Measurements from ENCODE around the gene C17orf78.
A peak's percentile ranks its signal among the peaks of the same experiment; 100 is the strongest.
"Not testable (repeated sequence)": the region's sequence is repeated elsewhere in the genome, so short reads cannot be mapped to it uniquely, and the experiment has no call there.

The C17orf78 gene

DNA sequence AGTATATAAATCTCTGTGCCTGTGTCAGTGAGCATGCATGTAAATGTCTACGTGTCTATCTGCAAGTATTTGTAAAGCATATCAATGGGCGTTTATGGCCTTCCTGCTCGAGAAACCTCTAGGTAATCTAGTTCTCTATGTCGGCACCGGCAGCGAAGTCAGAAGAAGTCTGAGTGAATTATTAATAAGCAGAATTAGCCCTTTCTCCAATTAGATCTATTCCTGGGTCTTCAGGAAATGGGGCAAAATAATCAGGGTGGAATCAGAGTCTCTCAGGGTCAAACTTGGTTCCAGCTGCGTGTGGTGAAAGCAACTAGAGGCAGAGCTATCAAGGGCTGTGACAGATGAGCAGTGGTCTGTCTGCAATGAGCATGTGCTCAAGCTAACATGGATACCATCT, at the start of gene C17orf78:
Gene C17orf78 (plus strand): TSS at position 280 of the 400 bp plus-strand sequence. CDS start 108 bp downstream, at position 388.
- DNase-seq (ENCODE audit: low read depth) = no peak

DNA sequence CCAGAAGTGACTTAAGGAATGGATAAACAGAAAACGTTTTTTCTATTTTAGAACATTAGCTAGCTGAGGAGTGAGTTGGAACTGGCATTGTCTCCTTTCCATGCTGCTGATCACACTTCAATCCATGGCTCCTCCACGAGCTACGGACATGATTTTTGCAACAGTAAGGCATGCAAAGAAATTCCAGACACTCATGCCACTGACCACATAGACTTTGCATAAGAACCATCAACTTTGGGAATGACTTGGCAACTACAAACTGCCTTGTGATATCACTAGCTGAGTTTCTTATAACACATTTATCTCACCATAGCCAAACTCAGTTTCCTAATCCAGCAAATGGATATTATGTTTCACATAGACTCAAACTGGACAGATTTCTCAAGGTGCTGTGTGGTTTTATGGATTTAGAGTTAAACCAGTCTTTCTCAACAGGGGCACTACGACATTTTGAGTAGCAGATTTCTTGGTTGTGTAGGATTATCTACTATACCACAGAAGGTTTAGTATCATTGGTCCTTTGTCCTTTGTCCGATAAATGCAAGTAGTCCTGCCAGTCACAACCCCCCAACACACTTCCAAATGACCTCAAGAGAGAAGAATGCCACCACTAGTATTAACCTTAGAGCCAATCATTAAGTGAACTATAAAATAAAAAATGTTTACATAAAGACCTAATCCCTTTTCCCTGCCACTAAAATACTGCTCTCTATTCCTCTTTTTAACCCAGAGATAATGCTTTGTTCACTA, 48.3 kb upstream of the C17orf78 start:
- peak; percentile 89 for DNase-seq (ENCODE audit: low read depth)

DNA sequence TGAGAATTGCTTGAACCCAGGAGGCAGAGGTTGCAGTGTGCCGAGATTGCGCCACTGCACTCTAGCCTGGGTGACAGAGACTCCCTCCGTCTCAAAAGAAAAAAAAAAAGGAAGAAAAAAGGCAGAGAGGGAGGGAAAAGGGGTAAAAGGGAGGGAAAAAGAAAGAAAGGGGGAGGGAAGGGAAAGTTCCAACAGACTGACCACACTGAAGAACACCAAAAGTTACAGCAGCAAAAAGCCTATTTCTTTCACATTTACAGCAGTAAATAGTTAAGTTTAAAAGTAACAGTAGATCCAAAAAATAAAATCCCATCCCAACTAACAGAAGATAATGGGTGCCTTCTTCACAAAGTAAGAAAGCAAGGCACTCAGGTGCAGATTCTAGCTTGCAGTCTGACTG, 36.9 kb upstream of the C17orf78 start:
- DNase-seq (ENCODE audit: low read depth) = no peak

DNA sequence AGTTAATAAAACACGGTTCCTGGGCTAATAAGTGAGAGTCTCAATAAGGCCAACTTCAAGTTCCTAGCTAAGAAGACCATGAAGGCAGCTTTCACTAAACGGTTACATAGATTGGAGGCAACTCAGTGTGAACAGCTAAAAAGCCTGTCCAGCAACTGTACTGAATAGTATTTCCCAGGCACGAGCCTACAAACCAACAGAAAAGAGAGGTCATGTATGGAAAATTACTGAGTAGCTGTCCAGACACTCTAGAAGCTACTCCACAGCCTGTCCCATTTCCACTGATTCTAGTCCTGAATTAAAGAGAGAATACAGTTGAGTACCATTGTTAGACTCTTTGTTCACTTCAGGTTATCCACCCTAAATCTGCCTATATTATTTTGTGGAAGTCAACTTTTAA, 36.5 kb upstream of the C17orf78 start:
- no peak for DNase-seq (ENCODE audit: low read depth)

DNA sequence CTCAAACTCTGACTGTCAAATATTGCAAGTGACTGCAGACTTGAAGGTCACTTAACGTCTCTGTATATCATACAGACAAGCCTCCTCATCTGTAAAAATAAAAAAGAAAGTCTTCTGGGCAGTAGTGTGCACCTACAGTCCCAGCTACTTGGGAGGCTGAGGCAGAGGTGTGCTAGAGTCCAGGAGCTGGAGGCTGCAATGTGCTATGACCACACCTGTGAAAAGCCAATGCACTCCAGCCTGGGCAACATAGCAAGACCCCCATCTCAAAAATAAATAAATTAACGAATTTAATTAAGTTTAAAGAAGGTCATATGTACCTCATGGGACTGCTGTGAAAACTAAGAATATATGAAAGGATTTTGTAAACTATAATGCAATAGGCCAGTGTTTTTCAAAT, 35.0 kb upstream of the C17orf78 start:
- no peak for DNase-seq (ENCODE audit: low read depth)

DNA sequence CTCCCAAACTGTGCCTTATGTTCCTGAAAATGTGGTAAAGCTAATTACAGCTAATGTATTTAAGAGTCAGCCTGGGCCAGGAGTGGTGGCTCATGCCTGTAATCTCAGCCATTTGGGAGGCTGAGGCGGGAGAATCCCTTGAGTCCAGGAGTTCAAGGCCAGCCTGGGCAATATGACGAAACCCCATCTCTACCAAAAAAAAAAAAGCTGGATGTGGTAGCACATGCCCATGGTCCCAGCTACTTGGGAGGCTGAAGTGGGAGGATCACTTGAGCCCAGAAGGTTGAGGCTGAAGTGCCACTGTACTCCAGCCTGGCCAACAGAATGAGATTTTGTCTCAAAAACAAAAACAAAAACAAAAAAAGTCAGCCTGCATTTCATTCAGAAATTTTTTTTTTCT, 33.2 kb upstream of the C17orf78 start:
- no peak for DNase-seq (ENCODE audit: low read depth)

DNA sequence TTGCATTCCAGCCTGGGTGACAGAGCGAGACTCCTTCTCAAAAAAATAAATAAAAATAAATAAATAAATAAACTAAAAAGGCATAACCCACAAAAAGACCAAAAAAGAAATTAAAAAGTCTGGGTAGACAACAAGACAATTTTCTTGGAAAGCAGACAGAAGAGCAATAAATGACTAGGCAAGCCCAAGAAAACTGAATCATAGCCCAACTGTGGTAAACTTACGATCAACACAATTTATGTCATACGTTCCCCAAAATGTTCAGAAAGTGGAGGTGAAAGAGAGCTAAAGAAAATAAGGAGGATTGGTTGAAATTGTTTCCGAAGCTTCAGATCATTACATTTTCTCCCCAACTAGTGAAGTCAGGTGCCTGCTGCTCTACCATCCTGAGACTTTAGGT, 31.3 kb upstream of the C17orf78 start:
- DNase-seq (ENCODE audit: low read depth) = no peak

DNA sequence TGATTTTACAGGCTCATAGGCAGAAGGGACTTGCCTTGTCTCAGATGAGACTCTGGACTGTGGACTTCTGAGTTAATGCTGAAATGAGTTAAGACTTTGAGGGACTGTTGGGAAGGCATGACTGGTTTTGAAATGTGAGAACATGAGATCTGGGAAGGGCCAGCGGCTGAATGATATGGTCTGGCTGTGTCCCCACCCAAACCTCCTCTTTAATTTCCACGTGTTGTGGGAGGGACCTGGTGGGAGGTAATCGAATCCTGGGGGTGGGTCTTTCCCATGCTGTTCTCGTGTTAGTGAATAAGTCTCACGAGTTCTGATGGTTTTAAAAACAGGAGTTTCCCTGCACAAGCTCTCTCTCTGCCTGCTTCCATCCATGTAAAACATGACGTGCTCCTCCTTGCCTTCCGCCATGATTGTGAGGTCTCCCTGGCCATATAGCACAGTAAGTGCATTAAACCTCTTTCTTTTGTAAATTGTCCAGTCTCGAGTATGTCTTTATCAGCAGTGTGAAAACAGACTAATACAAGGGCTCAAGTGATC, 28.9 kb upstream of the C17orf78 start:
- not testable (repeated sequence) for DNase-seq (ENCODE audit: low read depth)

DNA sequence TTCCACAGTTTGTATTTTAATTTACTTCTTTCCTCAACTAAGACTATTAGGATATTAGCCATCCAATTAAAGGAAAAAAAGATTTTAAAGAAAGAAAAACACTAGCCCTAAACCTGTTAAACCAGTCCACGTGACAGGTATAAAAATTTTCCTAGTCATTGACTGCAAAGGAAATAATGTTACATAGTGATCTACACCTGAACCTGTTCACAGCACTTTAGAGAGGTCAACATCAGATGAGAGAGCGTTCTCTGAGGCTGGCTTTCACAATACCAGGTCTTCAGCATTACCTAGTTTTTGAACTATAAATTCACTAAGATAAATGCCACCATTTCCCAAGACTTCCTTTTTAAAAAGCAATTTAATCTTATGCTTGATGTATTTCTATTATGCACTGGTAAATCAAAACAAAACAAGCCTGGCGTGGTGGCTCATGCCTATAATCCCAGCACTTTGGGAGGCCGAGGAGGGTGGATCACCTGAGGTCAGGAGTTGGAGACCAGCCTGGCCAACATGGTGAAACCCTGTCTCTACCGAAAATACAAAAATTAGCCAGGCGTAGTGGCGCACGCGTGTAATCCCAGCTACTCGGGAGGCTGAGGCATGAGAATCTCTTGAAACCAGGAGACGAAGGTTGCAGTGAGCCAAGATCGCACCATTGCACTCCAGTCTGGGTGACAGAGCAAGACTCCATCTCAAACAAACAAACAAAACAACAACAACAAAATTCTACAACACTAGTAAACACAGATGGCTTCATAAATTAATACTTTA, 18.8 kb upstream of the C17orf78 start:
- DNase-seq (ENCODE audit: low read depth) = not testable (repeated sequence)

DNA sequence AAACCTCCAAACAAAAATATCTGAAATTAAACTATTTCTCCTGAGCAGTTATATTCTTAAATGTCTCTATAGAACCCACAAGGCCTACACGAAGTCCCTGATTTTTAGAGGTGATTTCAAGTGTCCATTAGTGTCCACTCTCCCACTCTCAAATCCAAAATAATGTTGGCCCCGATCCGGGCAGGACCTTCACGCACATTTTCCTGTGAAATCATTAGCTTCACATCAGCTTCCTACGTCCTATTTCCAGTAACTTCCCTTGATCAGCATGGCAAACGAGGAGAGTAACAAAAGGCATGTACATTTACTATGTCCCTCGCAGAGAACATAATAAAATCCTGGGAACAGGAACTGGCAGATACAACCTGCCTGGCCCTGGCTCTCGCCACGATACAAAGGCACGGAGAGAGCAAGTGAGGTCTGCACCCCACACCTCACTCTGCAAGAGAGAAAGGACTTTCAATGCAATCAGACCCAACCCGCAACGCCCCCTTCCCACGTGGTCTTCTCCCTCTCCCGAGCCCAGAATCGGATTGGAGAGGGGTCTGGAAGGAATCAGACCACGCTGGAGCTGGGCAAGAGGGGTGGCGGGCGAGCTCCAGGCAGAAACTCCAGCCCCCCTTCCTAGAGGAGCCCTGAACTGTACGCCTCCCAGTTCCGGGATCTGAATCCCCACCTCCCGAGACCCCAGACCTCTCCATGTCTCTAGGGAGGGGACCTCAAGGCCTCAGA, 17.5 kb upstream of the C17orf78 start:
- DNase-seq (ENCODE audit: low read depth) = no peak

DNA sequence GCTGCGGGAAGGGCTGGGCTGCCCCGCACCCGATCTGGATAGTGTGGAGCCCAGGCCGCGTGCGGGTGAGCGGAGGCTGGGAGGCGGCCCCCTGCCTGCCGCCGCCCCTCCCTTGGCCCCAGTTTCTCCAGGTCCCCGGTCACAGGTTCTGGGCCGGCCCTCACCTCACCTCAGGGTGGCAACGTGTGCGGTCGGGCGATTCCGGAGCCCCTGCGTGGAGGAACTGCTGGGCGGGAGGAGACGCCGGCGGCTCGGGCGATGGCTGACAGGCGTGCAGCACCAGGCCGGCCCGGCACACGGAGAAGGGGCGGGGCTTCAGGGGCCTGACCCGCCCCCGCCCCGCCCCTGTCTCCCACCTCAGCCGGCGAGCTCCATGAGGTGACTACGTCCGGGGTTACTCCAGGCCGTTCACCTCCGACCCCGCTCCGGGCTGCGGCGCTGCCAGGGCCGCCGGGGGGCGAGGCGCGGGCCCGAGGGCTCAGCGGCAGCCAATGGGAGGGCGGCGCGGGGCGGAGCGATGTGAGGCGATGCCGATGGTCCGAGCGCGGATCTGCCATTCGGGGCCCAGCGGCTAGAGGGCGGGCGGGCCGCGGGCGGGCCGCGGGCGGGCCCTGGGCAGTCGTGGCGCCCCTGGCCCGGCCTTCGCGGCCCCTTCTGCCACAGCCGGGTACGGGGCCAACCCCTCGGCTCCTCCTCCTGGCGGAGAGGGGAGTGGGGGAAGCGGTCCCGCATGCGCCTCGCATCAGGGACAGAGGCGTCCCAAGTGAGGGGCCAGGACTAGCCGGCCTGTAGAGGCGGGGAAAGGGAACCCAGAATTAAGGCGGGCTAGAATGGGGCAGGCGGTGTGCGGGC, 16.7 kb upstream of the C17orf78 start:
- peak; percentile 64 for DNase-seq (ENCODE audit: low read depth)

DNA sequence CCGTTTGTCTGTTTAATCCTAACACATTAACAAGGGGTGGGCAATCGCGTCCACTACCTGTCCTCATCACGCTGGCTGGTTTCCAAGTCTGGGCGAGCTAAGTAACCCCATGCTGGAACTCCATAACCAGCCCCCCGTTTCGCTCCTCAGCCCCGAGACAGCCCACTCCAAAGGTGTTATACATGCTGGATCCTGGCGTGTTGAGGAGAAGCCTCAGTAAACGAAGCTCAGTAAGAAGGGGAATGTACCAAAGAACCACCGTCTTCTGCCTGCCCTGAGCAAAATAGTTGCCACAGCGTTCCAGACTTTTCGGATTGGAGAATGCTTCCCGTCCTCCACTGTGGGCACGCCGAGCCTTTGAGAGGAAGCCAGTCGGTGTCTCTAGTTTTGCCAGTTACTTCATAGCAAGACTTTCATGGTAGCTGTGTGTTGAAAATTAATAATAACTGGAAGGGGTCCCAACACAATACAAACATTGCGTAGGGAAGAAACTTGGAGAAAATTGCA, 16.1 kb upstream of the C17orf78 start:
- DNase-seq (ENCODE audit: low read depth) = no peak

DNA sequence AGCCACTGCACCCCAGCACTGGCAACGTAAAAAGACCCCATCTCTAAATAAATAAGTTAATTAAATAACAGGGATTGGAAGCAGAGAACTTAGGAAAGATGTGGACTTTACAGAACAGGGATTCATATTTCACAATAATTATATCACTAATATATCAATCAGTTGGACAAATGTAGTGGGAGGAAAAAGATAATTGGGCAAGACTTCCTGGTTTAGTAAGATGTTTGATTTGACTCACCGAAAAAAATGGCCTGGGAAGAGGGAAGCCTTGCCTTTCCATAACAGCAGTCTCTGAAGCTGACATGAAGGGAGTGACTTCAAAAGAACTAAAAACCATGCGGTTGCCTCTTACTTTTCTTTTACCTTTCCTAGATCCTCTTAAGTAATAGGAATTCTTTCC, 15.2 kb upstream of the C17orf78 start:
- DNase-seq (ENCODE audit: low read depth) = no peak

DNA sequence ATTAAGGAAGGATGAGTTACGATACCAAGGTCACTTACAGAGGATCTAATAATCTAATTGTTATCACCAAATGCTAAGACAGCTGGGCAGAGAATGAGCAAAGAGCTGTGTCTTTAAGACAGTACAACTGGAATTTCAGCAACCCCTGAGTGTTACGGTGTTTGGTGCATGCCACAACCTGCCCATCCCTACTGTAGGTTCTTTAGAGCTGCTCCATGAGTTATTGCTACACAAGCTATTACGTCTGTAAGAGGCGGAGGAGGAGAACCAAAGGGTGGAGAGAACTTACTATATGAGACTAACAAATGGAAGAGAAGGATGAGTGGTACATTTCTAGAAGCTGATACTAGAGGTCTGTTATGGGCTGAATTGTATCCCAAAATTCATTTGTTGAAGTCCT, 14.2 kb upstream of the C17orf78 start:
- no peak for DNase-seq (ENCODE audit: low read depth)

DNA sequence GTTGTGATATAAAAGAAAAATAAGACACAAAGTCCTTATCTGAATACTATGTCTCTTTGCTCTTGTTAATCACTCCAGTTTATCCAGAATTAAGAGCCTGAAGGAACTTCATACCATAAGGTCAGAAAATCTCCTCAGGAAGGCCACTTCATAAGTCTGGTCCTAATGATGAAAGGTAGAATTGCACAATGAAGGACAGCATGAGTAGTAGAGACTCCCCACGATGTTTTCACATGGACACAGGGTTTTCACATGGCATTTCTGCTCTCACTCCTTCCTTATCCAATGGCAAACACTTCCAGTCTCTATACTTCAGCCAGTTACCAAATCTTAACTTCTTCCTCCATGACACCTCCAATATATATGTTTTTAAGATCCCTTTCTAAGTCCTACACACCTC, 10.2 kb upstream of the C17orf78 start:
- DNase-seq (ENCODE audit: low read depth) = no peak

DNA sequence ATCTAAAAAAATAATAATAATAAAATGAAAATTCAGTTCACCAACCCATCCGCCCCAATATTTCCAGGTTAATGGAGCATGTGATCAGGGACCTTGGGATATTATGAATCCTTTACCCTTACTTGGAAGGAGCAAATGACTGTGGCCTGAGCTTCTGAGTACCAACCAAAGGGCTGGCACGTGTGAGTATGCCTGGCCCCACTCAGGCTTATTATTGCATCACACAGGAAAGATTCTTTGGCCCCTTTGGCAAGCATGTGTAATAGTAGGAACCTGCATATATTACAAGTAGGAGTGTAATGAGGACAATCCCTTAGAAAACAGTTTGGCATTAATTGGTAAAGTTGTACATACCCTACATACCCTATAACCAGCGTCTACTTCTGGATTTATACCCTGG, 7.2 kb upstream of the C17orf78 start:
- no peak for DNase-seq (ENCODE audit: low read depth)

DNA sequence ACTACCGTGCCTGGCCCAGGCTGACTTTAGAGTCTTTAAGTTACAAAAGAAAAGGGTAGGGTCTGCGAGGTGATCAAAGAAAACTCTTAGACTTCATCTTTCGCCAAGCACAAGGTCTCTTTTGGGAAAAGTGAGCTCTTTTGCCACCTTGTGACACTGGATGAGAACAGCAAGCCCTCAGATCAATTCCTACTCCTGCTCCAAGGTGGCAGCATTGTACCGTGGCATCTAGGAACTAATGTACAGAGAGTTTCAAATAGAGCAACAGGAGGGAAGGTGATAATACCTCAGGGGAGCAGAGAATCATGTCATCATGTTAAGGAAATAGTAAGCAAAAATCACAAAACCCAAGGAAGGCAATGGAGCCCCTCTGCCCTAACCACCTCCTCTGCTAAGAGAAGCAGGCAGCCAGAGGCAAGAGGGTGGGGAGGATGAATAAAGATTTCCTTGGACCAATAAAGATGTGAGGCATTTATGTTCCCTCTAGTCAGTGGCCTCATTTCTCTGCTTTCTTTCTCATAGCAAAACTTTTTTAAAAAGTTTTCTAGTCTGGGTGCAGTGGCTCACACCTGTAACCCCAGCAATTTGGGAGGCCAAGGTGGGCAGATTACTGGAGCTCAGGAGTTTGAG, 2.1 kb upstream of the C17orf78 start:
- no peak for DNase-seq (ENCODE audit: low read depth)

DNA sequence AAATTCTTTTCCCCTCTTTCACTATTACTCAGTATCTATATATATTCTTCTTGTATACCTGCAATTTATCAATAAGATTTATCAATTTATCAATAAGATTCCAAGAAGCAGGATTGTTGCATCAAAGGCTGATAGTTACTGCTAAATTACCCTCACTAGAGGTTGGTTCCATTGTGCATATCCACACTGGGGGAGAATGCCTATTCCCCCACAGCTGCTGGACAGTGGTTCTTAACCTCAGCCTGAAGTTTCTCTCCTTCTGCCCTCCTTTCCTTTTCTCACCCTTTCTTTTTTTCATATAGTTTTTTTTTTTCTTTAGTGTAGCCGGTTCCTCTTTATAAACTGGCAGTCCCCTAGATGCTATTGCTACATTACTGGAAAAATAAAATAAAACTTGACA, 6.3 kb downstream of the C17orf78 start:
- no peak for DNase-seq (ENCODE audit: low read depth)

DNA sequence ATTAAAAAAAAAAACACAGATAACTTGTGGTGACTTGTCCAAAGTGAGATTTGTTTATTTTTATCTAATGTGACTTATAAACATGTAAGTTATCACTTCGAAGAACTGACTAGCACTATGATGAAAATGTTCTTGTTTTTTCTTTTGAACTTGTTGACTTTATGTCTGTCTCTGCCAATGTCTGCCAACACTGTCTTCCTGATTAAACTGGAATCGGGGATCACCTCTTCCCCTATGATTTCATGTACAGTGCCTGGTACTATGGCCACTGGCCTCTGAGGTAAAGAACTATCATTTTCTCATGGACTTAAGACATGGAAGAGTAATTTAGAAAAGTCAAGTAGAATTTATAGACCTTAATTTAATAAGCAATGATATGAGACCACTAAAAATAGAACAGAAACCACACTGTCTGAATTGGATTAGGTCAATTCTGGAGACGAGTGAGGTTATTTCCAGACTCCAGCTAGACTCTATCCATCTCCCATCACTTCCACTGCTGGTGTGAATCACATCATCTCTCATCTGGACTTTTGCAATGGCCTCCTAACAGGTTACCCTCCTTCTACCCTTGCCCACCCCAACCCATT, 8.9 kb downstream of the C17orf78 start:
- no peak for DNase-seq (ENCODE audit: low read depth)

DNA sequence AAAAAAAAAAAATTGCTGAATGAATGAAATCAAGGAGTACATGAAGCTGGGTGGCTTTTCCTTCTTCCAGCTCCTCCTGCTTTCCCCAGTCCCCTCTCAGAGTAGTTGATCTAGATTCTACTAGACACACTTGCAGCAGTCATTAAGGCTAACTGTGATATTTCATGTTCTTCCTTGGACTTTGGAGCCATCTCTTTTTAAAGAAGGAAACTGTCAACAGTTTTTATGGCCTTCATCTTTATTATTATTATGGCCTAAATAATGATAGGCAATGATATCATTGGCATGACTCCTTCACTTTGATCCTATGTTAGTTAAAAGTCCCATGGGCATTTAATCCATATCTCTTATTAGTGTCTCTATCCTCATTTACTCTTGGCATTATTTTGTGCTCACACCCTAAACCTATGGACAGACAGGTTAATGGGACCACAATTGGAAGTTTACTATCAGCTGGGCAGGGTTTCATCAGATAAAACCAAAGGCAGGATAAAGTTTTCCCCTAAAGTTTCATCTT, 9.7 kb downstream of the C17orf78 start:
- DNase-seq (ENCODE audit: low read depth) = no peak
